Non-pigmented ciliary epithelial cell (primary cell): ENCODE results near the gene TOMM40.
"Not testable (repeated sequence)": the region's sequence is repeated elsewhere in the genome, so short reads cannot be mapped to it uniquely, and the experiment has no call there.

ENCODE experiments used
- DNase-seq: peaks from one replicate; pipeline ENCODE4 v3.0.0-alpha.2; 2010; ENCODE audit warnings: low read depth

TOMM40 gene

GRCh38 chr19:44897835-44898234, 6.8 kb downstream of the TOMM40 start:
- DNase-seq, result no peak

- DNase-seq, result no peak
Measured at GRCh38 chr19:44900328-44901244, 9.5 kb downstream of the TOMM40 start.

GRCh38 chr19:44903216-44903601, 12.2 kb downstream of the TOMM40 start:
- DNase-seq, result no peak

GRCh38 chr19:44903602-44904425, 12.8 kb downstream of the TOMM40 start:
- DNase-seq, result no peak

GRCh38 chr19:44904426-44904994, 13.5 kb downstream of the TOMM40 start:
- no peak for DNase-seq

GRCh38 chr19:44905437-44906160, 14.5 kb downstream of the TOMM40 start, which contains the start of gene APOE:
TSS of gene APOE (plus strand) at chr19:44905796. CDS start at chr19:44906625, 829 bp downstream.
- DNase-seq, result no peak

GRCh38 chr19:44907613-44908012, 16.6 kb downstream of the TOMM40 start:
- no peak for DNase-seq

- no peak for DNase-seq
Measured at GRCh38 chr19:44908074-44908835, 17.2 kb downstream of the TOMM40 start.

GRCh38 chr19:44908836-44909261, 17.8 kb downstream of the TOMM40 start:
- no peak for DNase-seq

- DNase-seq, result no peak
Measured at GRCh38 chr19:44909775-44910174, 18.7 kb downstream of the TOMM40 start.

GRCh38 chr19:44911896-44912295, 20.8 kb downstream of the TOMM40 start:
- DNase-seq, result not testable (repeated sequence)

GRCh38 chr19:44912854-44913253, 21.8 kb downstream of the TOMM40 start:
- no peak for DNase-seq

- DNase-seq, result not testable (repeated sequence)
Measured at GRCh38 chr19:44913512-44914432, 22.7 kb downstream of the TOMM40 start.

- DNase-seq, result not testable (repeated sequence)
Measured at GRCh38 chr19:44914433-44915206, 23.6 kb downstream of the TOMM40 start, which contains the start of gene APOC1. TSS of gene APOC1 (plus strand) at chr19:44914608. CDS start at chr19:44914892, 284 bp downstream.

- no peak for DNase-seq
Measured at GRCh38 chr19:44924243-44924725, 33.2 kb downstream of the TOMM40 start.

GRCh38 chr19:44925114-44925891, 34.2 kb downstream of the TOMM40 start:
- DNase-seq, result no peak

- DNase-seq, result not testable (repeated sequence)
Measured at GRCh38 chr19:44926245-44927077, 35.4 kb downstream of the TOMM40 start.
